Right atrium auricular region (tissue), 2 donors: ENCODE results near the gene DLG5. TPM values are rescaled to one million over a fixed set of nuclear protein-coding genes. Genes with fewer than 3 reads are reported as not detected.

Experiments used
- DNase-seq: peaks from one replicate; pipeline ENCODE4 v3.0.0-alpha.2; 2019; ENCODE audit warnings: low spot score
- H3K27ac ChIP-seq, 2 donors: fragments of 200-600 bp; sonication (generic); 1 replicate in 1 of 2; 2 replicates in 1 of 2; pipeline ENCODE4 v1.5.1; 2016 to 2019
- H3K27me3 ChIP-seq, 2 donors: fragments of 200-600 bp; sonication (generic); one replicate each; pipeline versions ENCODE4 v1.5.1 to v1.6.0; 2017 to 2019
- H3K36me3 ChIP-seq: fragments of 200-600 bp; sonication (generic); one replicate; pipeline ENCODE4 v1.5.1; 2016
- H3K4me1 ChIP-seq, 2 donors: fragments of 200-600 bp; sonication (generic); one replicate each; pipeline versions ENCODE4 v1.5.1 to v1.6.0; 2017 to 2019
- H3K4me3 ChIP-seq, 2 donors: fragments of 200-600 bp; sonication (generic); 1 replicate in 1 of 2; 2 replicates in 1 of 2; pipeline ENCODE4 v1.5.1; 2017 to 2019; ENCODE audit warnings: mild to moderate bottlenecking in 1 of 2, moderate library complexity in 1 of 2
- H3K9me3 ChIP-seq, 2 donors: fragments of 200-600 bp; sonication (generic); one replicate each; pipeline ENCODE4 v1.5.1; 2019
- total RNA-seq, 2 donors: library from RNA; depleted of rRNA; stranded (reverse); fragments of >200 nt; gene quantifications; one replicate each; pipeline ENCODE4 v1.1.0, GENCODE V29; 2016
- TF ChIP-seq, protein P1 (sequence below), 2 donors: fragments of 200-600 bp; sonication (generic); IDR thresholded peaks; one replicate each; pipeline ENCODE4 v1.5.1; 2019; ENCODE audit warnings: antibody characterized with exemption in 2 of 2

The DLG5 gene
- total RNA-seq, 2 donors from 2014 or later = 10.5 to 20.4 TPM

DNA sequence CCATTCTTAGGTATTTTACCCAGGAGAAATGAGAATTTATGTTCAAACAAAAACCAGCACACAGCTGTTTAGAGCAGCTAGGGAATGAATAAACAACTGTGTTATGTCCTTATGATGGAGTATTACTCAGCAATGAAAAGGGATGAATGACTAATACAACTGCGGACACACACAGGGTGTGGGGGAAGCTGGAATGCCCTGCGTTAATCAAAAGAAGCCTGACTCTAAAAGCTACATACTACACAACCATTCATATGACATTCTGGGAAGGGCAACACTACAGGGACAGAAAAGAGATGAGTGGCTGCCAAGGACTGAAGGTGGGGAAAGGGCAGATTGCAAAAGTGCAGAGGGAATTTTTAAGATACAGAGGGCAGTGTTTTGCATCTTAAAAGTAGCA lies 64.0 kb downstream of the DLG5 start:
- peaks cover 7% of the 10 kb centered on the region for H3K36me3 ChIP-seq
- no peak for DNase-seq
- no peaks in the 10 kb centered on the region for H3K27me3 ChIP-seq
- TF ChIP-seq, protein P1, sequence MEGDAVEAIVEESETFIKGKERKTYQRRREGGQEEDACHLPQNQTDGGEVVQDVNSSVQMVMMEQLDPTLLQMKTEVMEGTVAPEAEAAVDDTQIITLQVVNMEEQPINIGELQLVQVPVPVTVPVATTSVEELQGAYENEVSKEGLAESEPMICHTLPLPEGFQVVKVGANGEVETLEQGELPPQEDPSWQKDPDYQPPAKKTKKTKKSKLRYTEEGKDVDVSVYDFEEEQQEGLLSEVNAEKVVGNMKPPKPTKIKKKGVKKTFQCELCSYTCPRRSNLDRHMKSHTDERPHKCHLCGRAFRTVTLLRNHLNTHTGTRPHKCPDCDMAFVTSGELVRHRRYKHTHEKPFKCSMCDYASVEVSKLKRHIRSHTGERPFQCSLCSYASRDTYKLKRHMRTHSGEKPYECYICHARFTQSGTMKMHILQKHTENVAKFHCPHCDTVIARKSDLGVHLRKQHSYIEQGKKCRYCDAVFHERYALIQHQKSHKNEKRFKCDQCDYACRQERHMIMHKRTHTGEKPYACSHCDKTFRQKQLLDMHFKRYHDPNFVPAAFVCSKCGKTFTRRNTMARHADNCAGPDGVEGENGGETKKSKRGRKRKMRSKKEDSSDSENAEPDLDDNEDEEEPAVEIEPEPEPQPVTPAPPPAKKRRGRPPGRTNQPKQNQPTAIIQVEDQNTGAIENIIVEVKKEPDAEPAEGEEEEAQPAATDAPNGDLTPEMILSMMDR (IDR thresholded peaks at IDR 0.05) = no peak
- H3K4me1 ChIP-seq = no peaks in the 10 kb centered on the region
- no peak overlapping the region for H3K4me3 ChIP-seq
- H3K9me3 ChIP-seq = no peaks in the 10 kb centered on the region
- H3K27ac ChIP-seq = no peak overlapping the region

DNA sequence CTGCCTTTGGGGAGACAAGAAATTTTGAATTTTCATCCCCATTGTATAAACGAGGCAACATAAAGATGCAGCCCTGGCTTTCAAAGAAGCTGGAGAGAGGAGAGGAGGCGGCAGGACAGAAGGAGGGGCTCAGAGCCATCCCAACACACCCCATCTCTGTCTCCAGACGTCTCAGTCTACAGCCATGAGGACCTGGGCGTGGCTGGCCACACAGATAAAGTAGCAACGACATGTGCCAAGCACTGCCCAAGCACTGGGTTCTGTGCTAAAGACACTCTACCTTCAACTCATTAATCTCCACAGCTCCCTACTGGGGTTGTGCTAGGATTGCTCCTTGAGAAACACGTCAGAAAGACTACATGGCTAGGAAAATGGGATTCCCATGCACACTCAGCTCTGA lies 65.2 kb downstream of the DLG5 start:
- Histone ChIP-seq H3K36me3 (no peaks in the 10 kb centered on the region), H3K27ac (no peak overlapping the region), H3K27me3 (no peaks in the 10 kb centered on the region), H3K4me1 (no peaks in the 10 kb centered on the region), H3K4me3 (no peak overlapping the region), H3K9me3 (no peaks in the 10 kb centered on the region)
- TF ChIP-seq, protein P1 (IDR thresholded peaks at IDR 0.05) = no peak
- DNase-seq = no peak

- no peaks in the 10 kb centered on the region for H3K9me3 ChIP-seq
- no peak overlapping the region for H3K27ac ChIP-seq
- TF ChIP-seq, protein P1 (IDR thresholded peaks at IDR 0.05) = no peak
- DNase-seq = no peak
- H3K4me1 ChIP-seq = no peaks in the 10 kb centered on the region
- no peaks in the 10 kb centered on the region for H3K27me3 ChIP-seq
- H3K4me3 ChIP-seq = no peak overlapping the region
- no peaks in the 10 kb centered on the region for H3K36me3 ChIP-seq
These were observed 66.7 kb downstream of the DLG5 start for GRCh38 chr10:77859865-77860282.

- Histone ChIP-seq H3K27me3 (no peaks in the 10 kb centered on the region), H3K4me1 (no peaks in the 10 kb centered on the region), H3K36me3 (peaks cover 2% of the 10 kb centered on the region), H3K9me3 (no peaks in the 10 kb centered on the region), H3K4me3 (no peak overlapping the region), H3K27ac (no peak overlapping the region)
- DNase-seq = no peak
- TF ChIP-seq, protein P1 (IDR thresholded peaks at IDR 0.05) = no peak
These were observed 67.2 kb downstream of the DLG5 start for GRCh38 chr10:77859200-77859864.

GRCh38 chr10:77857272-77857671 lies 69.3 kb downstream of the DLG5 start:
- H3K27ac ChIP-seq = no peak overlapping the region
- no peak overlapping the region for H3K4me3 ChIP-seq
- H3K9me3 ChIP-seq = no peaks in the 10 kb centered on the region
- no peaks in the 10 kb centered on the region for H3K4me1 ChIP-seq
- no peak for DNase-seq
- TF ChIP-seq, protein P1 (IDR thresholded peaks at IDR 0.05) = no peak
- no peaks in the 10 kb centered on the region for H3K27me3 ChIP-seq
- peaks cover 19% of the 10 kb centered on the region for H3K36me3 ChIP-seq

GRCh38 chr10:77856566-77856965 lies 70.0 kb downstream of the DLG5 start:
- DNase-seq = no peak
- Histone ChIP-seq H3K27ac (no peak overlapping the region), H3K27me3 (no peaks in the 10 kb centered on the region), H3K9me3 (no peaks in the 10 kb centered on the region), H3K4me3 (no peak overlapping the region), H3K4me1 (no peaks in the 10 kb centered on the region), H3K36me3 (peaks cover 23% of the 10 kb centered on the region)
- TF ChIP-seq, protein P1 (IDR thresholded peaks at IDR 0.05) = no peak
